KG1 (cell line): ENCODE data around the gene EFCAB12.
"Not testable (repeated sequence)": the region's sequence is repeated elsewhere in the genome, so short reads cannot be mapped to it uniquely, and the experiment has no call there.

ENCODE experiments used
- DNase-seq: peaks from one replicate; lab custom pipeline; 2025; lab: John Stamatoyannopoulos, UW

EFCAB12 gene

DNA sequence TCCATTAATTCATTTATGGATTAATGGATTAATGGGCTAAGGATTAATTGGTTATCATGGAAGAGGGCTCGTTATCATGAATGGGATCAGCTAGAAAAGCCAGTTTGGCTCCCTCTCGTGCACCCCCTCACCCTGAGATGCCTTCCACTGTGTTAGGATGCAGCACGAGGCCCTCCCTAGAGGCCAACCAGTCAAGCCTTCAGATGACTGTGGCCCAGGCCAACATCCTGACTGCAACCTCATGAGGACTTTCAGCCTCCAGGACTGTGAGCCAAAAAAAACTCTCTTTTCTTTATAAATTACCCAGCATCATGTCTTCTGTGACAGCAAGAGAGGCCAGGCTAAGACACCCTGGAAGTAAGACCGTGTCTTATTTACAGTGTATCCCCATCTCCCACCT, 9.0 kb downstream of the EFCAB12 start:
- DNase-seq: no peak

DNA sequence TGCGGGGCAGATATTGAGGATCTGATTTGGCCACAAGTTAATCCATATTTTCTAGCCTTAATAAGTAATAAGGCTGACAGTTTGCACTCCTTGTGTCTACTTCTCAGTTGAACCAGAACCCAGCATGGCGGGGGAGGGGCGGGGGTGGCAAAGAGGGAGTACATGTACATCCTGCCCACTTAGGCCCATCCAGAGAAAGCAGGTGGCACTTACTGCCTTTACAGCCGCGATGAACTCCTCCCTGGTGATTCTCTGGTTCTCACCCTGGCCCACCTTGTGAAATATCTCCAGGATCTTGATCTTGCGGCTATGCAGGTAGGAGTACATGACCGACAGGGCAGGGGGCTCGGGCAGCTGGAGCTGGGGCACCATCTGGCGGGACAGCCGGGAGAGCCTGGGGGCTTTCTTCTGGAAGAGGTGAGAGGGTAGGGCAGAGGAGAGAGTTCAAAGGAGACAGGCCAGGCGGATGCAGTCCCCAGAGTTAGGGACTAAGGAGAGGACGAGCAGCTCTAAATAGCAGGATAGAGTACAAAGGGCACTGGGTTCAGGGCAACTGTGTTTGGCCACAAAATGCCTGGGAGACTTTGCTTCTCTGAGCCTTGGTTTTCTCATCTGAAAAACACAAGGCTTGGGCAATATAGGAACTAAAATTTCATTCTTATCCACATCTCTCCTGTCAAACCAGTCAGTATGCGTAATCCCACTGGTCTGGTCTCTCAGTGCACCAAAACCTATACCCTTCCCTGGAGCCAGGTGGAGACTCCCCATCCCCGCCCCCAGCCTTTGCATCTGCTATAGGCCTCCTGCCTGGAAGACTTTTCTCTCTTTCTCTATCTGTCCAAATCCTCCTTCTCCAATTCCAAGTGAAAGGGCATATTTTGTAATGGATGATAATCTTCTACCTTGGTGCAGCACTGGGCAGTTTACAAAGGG, 10.1 kb downstream of the EFCAB12 start:
- DNase-seq: no peak

DNA sequence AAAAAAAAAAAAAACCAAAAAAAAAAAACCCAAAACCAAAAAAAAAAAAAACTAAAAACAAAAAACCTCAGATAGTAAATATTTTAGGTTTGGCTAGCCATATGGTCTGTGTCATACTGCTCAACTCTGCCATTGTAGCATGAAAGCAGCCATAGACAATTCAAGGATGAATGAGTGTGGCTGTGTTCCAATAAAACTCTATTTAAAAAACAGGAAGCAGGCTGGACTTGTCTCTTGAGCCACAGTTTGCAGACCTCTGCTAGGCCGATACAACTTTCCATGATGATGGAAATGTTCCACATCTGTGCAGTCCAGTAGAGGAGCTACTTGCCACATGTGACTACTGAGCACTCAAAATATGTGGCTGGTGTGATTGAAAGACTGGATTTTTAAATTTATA, 11.1 kb downstream of the EFCAB12 start:
- no peak for DNase-seq

DNA sequence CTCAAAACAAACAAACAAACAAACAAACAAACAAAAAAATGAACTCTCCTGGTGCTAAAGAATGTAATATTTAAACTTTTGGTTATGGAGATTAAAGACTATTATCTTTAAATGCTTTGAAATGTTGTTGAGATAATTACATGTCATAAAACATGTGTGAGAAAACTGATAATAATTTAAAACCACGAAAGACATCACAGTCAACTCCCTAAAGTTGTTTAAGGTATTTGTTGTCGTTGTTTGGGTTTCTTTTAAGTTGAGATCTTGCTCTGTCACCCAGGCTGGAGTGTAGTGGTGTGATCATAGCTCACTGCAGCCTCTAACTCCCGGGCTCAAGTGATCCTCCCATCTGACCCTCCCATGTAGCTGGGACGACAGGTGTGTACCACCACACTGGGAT, 12.0 kb downstream of the EFCAB12 start:
- no peak for DNase-seq

DNA sequence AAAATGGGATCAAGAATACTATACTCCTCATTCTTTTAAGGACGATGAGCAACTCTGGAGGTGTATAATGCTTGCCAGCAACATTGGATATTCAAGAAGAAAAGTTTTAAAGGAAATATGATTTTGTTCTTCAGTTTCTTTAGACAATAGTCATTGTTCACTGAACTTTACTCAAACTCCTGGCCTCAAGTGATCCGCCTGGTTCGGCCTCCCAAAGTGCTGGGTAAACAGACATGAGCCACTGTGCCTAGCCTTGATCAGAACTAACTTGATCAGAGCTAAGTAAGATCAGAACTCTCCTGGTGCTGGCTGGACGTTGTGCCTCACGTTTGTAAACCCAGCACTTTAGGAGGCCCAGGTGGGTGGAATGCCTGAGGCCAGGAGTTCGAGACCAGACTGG, 12.6 kb downstream of the EFCAB12 start:
- no peak for DNase-seq

DNA sequence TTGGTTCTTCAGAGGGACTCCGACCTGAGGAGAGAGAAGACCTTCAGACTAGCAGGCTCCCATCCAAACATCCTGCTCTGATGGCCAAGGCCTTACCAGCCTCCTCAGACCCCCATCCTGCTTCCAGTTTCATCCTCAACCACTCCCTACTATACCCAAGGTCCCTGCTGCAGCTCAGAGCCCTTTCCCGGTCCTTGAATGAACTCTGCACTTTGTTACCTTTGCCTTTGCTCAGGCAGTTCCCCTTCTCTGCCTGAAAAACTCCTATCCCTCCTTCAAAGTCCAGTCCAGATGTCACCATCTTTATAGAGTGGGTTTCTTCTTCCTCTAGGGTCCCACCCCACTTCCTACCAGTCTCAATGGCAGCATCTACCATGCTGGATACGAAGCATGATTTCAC, 13.1 kb downstream of the EFCAB12 start:
- no peak for DNase-seq

DNA sequence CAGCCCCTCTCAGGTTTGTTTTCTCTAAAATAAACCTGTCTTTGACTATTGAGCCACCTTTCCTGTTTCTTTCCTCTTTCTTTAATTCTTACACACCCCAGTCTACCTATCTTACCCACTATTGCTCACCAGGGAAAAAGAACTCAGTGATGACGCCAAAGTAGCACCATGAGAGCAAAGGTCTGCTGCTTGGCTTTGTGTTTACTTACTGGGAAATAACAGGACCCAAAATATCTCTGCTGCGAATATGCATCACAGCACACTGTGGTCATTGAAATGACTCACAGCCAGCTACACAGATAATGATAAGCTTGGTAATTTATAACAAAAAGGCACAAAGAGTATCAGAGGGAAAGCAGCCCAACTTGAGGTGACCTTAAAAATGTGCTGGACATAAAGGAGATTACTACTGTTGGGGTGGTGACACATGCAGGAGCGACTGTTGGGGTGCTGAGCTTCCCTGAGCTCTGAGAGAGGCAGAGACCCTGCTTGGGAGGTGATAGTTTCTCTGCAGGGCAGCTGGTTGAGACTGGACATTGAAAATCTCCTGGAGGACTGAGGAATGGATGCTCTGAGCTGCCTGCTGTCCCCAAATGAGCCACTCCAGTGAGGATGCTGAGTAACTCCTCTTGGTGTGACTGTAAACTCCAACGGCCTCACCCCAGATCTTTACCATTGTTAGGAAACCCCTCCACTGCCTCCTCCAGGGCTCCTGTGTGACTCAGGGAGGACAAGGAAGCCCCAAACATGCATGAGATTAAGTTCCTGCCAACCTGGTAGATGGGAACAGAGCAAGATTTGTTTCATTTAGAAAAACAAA, 14.5 kb downstream of the EFCAB12 start:
- no peak for DNase-seq

DNA sequence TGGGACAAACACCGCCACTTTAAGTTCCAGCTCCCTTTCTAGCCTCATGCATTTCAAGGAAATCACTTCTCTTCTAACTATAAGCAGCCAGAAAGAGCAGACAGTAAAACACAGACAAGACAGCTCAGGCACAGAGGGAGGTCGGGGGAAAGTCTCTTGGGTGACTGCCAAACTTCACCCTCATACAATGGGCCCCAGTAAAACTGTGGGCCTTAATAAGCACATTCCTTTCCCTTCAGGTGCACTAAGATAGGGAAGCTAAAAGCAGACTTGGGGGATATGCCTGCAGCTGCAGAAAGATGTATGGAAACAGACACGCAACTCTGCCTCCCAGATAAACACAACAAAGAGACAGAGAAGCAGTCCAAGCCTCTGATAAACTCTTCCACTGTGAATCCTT, 15.2 kb downstream of the EFCAB12 start:
- not testable (repeated sequence) for DNase-seq

DNA sequence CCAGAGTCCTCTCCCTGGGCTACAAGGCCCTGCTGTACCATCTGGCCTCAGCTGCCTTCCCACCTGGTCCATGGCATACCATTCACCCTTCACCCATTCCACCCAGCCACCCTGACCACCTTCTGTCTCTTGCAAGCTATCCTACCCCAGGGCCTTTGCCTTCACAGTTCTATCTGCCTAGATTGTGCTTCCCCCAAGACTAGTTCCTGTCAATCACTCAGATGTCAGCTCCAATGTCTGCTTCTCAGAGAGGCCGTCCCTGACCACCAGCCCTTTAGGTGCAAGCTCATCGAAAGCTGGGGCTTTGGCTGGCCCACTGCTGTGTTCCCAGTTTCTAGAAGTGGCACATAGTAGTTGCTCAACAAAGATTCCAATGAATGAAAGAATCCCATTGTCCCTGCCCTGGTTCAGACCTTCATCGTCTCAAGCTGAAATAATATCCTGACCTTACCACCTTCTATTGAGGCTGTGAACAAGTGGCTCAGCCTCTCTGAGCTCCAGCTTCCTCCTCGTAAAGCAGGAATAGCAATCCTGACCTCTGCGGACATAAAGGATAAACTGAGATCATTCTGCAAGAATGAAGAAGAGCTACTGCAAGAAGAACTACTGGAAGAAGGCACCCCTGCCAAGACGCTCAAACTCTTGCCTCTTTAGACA, 15.8 kb downstream of the EFCAB12 start:
- DNase-seq: no peak

DNA sequence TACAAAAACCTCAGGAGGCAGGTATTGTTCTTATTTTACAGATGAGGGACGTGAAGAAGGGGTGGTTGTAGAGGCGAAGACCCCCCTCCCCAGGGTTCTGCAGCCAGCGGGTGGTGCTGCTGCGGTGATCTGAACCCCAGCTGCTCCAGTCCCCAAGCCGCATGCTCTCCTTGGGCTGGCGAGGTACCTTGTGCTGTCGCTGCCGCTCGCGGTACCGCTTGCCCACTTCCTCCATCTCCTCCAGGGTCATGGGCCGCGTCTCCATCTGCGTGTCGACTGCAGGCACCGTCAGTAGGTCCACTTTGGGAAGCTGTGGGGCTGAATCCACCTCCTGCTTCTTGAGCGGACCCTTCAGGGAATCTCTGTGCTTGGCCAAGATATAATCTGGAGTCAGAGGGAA, 17.5 kb downstream of the EFCAB12 start:
- no peak for DNase-seq

DNA sequence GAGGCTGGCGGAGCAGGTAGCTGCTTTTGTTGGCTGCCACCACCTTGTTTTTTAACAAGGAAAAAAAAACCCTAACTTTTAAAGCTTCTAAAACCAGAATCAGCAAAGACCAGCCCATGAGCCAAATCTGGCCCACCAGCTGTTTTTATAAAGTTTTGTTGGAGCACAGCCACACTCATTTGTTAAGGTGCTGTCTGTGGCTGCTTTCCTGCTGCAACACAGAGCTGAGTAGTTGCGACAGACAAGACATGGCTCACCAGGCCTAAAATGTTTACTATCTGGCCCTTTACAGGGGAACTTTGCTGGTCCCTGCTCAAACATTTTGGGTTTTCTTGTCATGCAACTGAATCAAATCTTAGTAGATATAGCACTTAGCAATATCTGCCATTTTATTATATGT, 18.9 kb downstream of the EFCAB12 start:
- no peak for DNase-seq

DNA sequence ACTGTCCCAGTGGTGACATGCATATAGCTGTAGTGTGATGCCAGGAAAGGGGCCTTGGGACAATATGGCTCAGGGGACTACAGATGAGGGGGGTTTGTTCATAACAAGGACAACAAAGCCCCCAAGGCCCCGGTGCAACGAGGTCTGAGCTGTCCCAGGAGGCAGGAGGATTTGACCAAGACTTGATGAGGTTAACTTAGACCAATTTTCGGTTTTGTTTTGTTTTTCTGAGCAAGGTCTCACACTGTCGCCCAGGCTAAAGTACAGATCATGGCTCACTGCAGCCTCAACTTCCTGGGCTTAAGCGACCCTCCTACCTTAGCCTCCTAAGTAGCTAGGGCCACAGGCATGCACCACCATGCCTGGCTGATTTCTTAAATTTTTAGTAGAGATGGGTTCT, 23.8 kb downstream of the EFCAB12 start:
- no peak for DNase-seq

DNA sequence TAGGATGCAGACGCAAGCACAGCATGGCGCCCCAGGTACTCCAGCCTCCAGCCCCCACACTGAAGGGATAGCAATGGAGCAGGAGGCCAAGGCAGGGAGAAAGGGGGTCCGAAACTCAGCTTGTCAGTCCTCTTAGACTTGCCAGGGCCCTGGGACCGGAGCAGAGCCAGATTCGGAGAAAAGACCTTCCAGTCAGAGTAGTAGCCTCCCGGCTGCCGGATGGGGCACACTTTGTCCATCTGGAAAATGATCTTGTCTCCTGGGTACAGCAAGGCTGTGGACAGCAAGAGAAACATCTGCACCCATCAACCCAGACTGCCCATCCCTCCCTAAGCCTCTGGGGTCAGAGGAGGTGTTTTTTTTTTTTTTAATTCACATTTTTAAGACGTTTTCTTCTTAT, 24.3 kb downstream of the EFCAB12 start:
- DNase-seq: no peak

DNA sequence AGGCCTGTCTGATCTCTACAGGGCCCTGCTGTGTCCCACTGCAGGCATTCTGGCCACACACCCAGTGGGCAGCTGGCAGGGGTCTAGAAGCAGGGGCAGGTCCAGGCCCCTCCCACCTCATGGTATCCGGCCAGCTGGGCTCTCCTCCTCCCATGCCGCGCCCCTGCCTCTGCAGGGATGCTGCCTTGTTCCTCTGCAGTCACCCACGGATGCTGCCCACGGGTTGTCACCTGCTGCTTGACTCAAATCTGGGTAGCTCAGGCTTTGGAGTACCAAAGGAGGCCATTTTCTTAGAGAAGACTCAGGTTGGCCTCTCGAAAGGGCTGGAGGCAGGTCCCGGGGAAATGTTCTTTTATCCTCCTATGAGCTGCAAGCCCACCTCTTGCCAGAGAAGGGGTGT, 25.0 kb downstream of the EFCAB12 start:
- DNase-seq: no peak

DNA sequence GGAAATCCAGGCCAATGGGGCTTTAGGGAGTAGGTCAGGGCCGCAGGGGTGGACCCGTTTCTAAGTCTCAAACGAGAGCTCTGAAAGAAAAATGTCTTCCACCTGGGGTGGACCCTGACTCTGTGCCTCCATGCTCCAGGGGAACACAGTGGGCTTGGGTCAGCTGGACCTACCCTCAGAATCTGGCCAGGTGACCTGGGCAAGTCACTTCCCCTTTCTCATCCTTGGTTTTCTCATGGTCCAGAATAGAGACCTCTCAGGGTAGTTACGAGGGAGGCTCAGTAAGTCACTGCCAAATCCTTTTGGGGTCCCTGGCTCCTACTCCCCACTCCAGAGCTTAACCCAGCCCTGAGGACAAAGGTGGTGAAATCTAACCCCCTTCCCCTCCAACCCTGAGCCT, 25.8 kb downstream of the EFCAB12 start:
- DNase-seq: no peak

DNA sequence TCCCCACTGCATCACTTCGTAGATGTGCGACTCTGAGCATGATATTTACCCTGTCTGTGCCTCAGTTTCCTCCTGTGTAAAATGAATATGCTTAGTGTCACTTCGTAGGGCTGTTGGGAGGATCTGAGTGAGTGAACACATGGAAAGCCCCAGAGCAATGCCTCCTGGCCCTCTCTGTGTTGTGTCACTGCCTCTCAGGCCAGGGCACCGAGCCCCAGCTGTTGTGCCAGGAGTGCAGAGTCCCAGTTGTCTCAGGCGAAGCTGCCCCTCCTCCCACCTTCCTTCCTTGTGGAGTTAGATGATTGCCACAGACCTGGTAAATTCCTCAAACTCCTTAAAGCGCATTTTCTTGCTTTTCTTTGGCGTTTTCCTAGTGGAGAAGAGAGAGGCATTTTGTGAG, 26.2 kb downstream of the EFCAB12 start:
- DNase-seq: no peak

DNA sequence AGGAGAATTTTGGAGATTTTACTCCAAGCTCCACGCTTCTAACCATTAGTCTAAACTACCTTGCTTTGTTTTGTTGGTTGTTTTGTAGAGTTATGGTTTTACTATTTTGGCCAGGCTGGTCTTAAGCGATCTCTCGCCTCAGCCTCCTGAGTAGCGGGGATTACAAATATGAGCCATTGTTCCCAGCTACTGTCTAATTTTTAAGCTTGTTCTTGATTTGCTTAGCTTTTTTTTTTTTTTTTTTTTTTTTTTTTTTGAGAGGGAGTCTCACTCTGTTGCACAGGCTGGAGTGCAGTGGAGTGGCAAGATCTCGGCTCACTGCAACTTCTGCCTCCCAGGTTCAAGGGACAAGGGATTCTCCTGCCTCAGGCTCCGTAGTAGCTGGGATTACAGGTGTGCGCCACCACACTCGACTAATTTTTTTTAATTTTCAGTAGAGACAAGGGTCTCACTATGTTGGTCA, 28.5 kb downstream of the EFCAB12 start:
- peak; percentile 55 for DNase-seq

DNA sequence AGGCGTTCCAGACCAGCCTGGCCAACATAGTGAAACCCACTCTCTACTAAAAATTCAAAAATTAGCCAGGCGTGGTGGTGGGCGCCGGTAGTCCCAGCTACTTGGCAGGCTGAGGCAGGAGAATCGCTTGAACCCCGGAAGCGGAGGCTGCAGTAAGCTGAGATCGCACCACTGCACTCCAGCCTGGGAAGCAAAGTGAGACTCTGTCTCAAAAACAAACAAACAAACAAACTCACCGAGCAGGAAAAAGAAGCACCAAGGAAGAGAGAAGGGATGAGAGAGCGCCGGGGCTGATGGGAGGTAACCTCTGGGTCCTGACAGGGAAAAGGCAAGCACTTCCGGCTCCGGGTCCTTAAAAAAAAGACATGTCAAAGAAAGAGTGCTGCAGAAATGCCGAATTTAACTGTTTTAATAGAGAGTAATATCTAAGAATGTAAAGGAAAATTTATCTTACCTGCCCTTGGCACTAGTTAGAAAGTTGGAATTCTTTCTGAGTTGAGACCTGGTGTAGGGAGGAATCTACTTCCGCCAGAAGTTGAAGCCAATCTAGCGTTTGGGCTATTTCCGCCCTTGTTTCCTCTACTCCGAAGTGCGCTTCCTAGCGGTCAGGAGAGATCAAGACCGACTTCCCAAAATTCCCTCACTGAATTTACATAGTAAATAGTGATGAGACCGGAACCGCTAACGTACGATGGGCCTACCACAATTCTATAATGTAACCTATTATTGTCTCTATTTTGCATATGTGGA, 29.1 kb downstream of the EFCAB12 start:
- DNase-seq: peak; percentile 90

DNA sequence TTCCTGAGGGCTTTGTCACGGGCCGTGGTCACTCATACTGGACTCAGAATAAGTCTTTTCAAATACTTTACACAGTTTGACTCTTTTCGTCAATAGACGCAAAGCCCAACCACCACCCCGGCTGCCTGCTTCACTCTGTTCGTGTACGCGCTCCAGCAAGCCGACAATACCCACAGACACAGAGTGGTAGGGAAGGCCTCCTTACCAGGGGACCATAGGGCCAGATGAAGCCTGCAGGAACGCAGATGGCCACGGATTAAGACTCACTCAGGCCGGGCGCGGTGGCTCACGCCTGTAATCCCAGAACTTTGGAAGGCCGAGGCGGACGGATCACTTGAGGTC, 29.7 kb downstream of the EFCAB12 start:
- DNase-seq: peak; percentile 27

DNA sequence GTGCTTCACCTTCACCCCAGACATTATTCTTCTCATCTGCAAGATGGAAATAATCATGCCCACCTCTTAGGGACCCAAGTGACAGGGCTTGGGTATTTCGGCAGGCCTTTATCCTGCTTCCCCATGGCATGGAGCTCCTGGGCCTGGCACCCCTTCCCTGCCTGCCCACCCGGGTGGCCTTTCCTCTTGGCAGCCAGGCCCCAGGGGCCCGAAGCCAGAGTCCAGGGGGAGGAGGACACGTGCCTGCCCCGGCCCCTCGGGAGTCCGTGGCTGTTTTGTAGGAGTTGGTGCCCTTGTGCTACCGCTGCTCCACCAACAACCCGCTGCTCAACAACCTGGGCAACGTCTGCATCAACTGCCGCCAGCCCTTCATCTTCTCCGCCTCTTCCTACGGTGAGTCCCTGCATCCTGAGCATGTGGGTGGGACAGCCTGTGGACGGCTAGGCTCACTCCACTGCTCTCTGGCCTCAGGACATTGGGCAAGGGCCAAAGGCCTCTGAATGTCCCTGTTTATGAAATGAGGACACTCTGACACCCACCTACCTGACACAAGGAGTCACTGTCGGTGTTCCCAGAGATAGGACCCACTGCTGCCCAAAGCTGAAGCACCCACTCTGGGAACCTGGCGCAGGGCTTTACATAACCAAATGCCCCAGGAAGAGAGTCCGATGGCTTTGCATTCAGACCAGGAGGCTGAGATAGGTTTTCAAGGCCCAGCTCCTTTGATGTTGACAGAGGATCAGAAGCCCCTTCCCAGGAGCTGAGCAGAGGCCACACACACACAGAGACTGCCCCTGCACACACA, 34.5 kb downstream of the EFCAB12 start:
- DNase-seq: not testable (repeated sequence)

DNA sequence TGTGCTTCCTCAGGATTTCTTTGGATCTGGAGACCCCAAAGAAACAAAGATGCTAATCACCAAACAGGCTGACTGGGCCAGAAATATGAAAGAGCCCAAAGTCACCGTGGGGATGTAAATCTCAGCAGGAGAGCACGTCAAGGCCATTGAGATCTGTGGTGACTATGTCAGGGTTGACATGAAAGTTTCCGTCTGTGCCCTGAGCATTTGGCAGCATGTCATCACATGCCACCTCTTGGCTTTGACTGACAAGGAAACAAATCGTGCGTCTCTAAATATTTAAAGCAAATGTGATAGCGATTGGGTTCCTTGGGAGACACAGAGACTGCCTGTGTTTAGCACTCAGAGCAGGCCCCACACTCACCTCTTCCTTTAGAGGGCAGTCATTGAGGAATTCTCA, 35.2 kb downstream of the EFCAB12 start:
- no peak for DNase-seq
